GM10847 (cell line): ENCODE results near the gene TSFM.

ENCODE experiments used
- POLR2A ChIP-seq: IDR thresholded peaks from 2 replicates; pipeline ENCODE4 v1.6.1; 2011; ENCODE audit not compliant: insufficient read length; ENCODE audit errors: extremely low read depth

TSFM gene

DNA sequence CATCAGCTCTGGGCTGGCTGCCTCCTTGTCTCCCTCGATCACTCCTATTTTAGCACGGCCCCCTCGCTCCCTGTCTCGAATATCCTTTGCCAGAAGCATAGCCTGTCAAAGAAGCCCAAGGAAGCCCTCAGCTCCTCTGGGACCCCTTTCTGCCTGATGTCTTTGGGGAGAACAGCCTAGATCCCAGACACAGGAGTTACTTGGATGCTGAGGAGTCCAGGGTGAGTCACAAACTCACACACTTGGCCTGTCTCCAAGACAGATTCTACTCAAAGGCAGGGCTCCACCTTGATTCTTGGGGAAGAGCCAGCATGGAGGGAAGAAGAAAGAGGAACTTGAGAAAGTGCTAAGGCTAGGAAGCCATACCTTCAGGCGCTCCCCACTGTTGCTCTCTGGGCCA, 27.9 kb downstream of the TSFM start:
- TF ChIP-seq POLR2A: no peak

DNA sequence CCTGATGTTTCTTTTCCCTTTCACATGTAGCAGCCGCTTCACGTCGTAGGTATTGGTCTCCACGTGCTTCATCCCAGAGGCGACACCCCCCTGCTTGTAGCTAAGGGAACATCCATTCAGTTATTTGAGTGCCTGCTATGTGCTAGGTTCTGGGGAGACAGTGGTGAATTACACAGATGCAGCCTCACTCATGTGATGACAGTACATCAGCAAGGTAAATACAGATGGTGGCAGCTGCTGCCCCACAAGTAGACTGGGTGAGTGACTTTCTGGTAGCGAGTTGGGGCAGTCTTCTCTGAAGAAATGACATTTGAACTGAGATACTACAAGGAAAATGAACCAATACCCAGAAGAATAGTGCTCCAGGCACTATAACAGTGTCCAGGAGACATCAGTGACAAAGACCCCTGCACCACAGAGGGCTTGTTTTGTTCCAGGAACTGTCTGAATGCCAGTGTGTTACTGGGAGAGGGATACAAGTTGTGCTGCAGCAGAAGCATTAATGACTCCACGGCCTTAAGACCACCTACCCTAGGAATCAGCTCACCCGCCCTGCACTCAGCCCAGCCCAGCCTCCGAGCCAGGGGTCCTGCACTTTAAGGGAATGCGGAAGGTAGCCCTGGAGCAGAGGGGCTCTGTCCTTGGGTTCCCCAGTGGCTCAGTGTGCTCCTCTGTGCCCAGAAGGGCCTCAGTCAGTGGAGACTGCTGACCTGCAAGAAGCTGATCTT, 28.6 kb downstream of the TSFM start:
- no peak for TF ChIP-seq POLR2A

DNA sequence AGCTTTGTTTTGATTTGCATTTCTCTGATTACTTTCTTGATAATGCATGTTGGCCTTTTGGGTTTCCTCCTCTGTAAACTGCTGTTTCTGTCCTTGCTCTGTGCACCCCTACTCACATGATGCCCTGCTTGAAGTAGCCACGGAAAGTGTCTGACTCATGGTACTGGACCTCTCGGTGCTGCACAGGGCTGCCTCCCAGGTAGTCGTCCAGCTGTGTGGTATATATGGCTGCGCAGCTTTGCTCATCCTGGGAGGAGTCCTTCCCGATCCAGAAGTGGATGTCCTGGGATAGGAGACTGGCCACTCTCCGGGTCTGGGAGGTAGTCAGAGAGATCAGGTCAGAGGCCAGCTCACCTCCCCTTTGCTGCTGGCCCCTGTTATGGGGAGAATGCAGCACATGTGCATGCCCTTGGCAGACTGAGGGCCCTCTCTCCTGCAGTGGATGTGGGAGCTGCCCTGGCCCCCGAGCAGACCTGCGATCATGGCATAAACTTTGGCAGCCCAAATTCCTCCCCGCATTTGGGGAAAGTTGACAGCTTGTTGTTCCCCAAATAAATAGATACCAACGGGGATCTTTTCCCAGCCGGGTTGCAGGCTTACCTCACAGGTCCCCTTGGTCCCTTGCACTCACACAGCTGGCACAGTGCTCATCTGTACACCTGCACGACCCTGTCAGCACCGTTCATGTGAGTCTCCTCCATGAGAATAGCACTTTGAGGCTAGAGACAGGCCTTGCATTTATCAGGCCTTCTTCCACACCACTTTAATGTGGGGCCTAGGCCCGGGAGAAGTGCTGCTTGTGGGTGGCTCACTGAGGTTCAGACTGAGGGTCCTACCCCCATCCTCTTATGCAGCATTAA, 30.8 kb downstream of the TSFM start:
- TF ChIP-seq POLR2A: no peak

- no peak for TF ChIP-seq POLR2A
These were observed 31.6 kb downstream of the TSFM start for GRCh38 chr12:57813971-57814772.

GRCh38 chr12:57815177-57816000, 32.8 kb downstream of the TSFM start:
- no peak for TF ChIP-seq POLR2A

DNA sequence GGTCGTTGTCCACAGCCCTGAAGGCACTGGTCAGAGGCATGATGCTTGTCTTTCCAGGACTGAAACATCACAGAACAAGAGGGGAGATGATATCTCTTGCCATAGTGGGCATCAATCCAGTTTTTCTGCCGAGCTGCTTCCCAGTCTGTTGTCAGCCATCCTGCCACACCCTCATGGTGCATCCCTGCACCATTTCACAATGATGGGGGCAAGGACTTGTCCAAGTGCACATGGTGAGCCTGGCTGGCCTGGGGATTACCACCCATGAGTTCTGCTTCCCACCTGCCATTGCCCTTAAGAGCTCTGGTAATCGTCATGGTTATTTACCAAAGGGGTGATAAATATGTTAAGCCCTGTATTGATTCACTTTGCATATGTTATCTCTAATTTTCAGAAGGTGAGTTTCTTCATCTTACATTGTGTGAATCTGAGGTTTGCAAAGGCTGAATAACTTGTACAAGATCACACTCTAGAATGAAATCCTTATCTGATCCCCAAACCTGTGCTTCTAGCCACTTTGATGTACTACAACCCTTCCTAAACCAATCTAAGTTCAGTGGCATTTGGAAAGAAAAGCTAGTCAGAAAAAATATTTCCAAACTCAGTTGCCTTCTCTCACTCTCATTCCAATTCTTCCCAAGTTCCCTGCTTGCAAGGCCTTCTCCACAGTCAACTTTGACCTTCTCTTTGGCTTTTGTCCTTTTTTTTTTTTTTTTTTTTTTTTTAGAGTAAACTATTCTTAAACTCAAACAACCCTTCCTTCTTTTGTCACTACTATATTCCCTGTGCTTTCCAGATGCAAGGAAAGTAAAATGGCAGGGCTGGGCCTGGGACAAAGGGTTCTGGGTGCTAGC, 33.6 kb downstream of the TSFM start:
- TF ChIP-seq POLR2A: no peak

GRCh38 chr12:57816855-57817151, 34.2 kb downstream of the TSFM start:
- TF ChIP-seq POLR2A: no peak

- TF ChIP-seq POLR2A: no peak
These were observed 34.8 kb downstream of the TSFM start for GRCh38 chr12:57817261-57817989.

GRCh38 chr12:57821474-57822214, 39.1 kb downstream of the TSFM start:
- TF ChIP-seq POLR2A: no peak

DNA sequence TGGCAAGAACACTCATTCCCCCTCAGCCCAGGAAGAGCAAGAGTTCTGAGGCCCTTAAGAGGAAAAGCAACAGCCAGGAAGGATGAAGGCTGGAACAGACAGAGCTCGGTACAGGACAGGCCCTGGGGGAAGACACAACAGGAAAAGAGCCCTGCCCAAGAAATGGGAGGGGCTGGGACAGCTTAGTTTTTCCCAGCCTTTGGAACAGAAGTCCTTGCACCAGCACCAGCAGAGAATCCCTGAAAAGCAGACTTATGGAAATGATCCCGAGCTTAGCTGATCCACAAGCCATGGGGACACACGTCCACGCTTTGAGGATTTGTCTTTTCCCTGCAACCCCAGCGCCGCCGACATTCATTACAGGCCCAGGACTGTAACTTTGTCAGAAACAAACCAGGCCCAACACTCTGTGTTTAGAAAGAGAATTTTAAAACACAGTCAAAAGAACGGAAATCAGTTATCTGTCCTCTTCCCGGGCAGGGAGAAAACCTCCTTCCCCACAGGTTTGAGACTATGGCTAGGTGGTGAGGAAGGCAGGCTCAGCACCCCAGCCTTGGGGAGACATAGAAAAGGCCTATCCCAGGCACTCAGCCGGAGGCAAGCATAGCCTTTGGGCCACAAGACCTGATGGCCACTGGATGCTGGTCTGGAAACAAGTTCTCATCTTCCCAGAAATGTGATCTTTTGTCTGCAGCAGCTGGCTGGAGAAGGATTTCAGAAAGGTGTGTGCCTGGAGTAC, 40.0 kb downstream of the TSFM start:
- TF ChIP-seq POLR2A: no peak

GRCh38 chr12:57823131-57823907, 40.7 kb downstream of the TSFM start:
- TF ChIP-seq POLR2A: no peak
